ENCODE results near the gene UNC119B. TPM values are rescaled to one million over a fixed set of nuclear protein-coding genes. Genes with fewer than 3 reads are reported as not detected.

The UNC119B gene
- 10 to 100 TPM in 3 of 4 donors, 1 to 10 TPM in 1; 5.0 to 20.3 (median 13.9) TPM for total RNA-seq

- WGBS, 2 donors: 1 to 2% methylated on average over 8 to 13 of the region's 76 CpGs
- peak within 1 kb of the TSS; percentile 74 for H3K4me3 ChIP-seq (ENCODE audit: low read depth, poor library complexity, severe bottlenecking)
- peak; percentile 43 to 89 for DNase-seq (ENCODE audit: low spot score in 2 of 2)
- intact Hi-C loops (cut with DNase I; ENCODE audit: low total_unique reads): loop anchor here (5.0 to 10.0 kb wide), 2 partner anchors 63 to 125 kb away; partner anchors contain the start of gene POP5
- TF ChIP-seq CTCF (IDR thresholded peaks at IDR 0.05) (no peak), POLR2A (IDR thresholded peaks at IDR 0.05) (no peak)
Measured at GRCh38 chr12:120710031-120710804, at the start of gene UNC119B. TSS of gene UNC119B (plus strand) at chr12:120710458. CDS start at chr12:120710475, 17 bp downstream.

DNA sequence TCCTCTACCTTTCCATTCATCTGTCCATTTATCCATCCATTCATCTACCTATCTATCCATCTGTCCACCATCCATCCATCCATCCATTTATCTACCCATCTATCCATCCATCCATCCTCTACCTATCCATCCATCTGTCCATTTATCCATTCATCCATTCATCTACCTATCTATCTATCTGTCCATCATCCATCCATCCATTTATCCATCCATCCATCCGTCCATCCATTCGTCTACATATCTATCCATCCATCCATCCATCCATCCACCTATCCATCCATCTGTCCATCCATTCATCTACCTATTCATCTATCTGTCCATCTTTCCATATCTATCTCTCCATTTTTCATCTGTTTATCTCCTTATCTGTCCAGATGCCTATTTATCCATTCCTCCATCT is 48.8 kb upstream of the UNC119B start:
- intact Hi-C loops (cut with DNase I; ENCODE audit: low total_unique reads): no loop called here
- DNase-seq (ENCODE audit: low spot score in 2 of 2): no peak
- 46 to 75% methylated on average over 2 of the region's 2 CpGs for WGBS, 2 donors
- no peak for TF ChIP-seq POLR2A (IDR thresholded peaks at IDR 0.05)
- H3K4me3 ChIP-seq (ENCODE audit: low read depth, poor library complexity, severe bottlenecking): no peak overlapping the region

- no peak for DNase-seq (ENCODE audit: low spot score in 2 of 2)
- H3K4me3 ChIP-seq (ENCODE audit: low read depth, poor library complexity, severe bottlenecking): no peak overlapping the region
- intact Hi-C loops (cut with DNase I; ENCODE audit: low total_unique reads): no loop called here
- WGBS, 2 donors: 77 to 81% methylated on average over 3 of the region's 3 CpGs
- TF ChIP-seq CTCF (IDR thresholded peaks at IDR 0.05) (no peak), POLR2A (IDR thresholded peaks at IDR 0.05) (no peak)
Measured at GRCh38 chr12:120662879-120663278, 47.4 kb upstream of the UNC119B start.

GRCh38 chr12:120663741-120664140 is 46.5 kb upstream of the UNC119B start:
- TF ChIP-seq POLR2A (IDR thresholded peaks at IDR 0.05): no peak
- TF ChIP-seq CTCF (IDR thresholded peaks at IDR 0.05): no peak
- intact Hi-C loops (cut with DNase I; ENCODE audit: low total_unique reads): no loop called here
- WGBS, 2 donors: 94% methylated on average over 5 of the region's 5 CpGs
- no peak overlapping the region for H3K4me3 ChIP-seq (ENCODE audit: low read depth, poor library complexity, severe bottlenecking)
- no peak for DNase-seq (ENCODE audit: low spot score in 2 of 2)

DNA sequence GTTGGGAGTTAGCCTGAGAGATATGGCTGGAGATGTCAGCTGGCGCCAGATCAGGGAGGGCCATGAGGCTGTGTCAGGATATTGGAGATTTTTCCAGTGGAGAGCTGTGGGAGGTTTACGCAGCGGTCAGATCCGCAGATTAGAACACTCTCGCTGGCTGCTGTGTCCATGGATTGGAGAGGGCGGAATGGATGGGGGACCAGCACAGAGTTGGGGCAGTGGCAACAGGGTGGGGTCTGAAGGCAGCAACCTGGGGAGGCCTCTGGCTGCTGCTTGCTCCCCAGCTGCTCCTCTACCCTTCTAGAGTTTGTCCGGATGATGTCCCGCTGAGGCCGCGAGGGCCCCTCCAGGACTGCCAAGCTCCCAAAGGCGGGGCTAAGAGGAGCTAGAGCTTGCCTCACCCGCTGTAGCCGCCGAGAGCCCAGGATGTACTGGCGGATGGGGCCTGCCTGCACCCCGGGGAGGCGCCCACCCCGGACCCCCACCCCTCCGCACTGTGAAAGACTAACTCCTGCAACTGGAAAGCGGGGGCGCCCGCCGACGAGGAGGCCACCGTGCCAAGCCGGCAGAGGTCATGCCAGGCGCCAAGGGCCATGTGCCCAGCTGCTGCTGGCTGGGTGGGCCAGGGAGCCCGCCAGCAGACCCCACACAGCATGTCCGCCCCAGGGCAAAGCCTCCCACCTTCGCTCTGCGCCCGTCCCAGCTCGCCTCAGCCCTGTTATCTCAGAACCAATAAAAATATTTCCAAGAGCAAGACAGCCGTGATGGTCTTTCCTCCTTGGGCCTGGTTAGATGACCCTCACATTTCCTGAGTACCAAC is 43.5 kb upstream of the UNC119B start:
- intact Hi-C loops (cut with DNase I; ENCODE audit: low total_unique reads): no loop called here
- WGBS, 2 donors: 87 to 90% methylated on average over 15 to 28 of the region's 34 CpGs
- no peak for DNase-seq (ENCODE audit: low spot score in 2 of 2)
- no peak overlapping the region for H3K4me3 ChIP-seq (ENCODE audit: low read depth, poor library complexity, severe bottlenecking)
- TF ChIP-seq POLR2A (IDR thresholded peaks at IDR 0.05): no peak
- no peak for TF ChIP-seq CTCF (IDR thresholded peaks at IDR 0.05)
